ENCODE results near the gene ALPG.

Gene ALPG

GRCh38 chr2:232460171-232460570 is 53.5 kb downstream of the ALPG start:
- DNase-seq = no peak

Data from activated gamma-delta T cell treated with Interleukin-2 at 50 U/mL for 16 hours (primary cell).